Myocyte (in vitro differentiated cells): ENCODE results near the gene NCKAP5. TPM values are rescaled to one million over a fixed set of nuclear protein-coding genes. Genes with fewer than 3 reads are reported as not detected.
A peak's percentile ranks its signal among the peaks of the same experiment; 100 is the strongest.

ENCODE experiments used
- DNase-seq: peaks from one replicate; pipeline ENCODE4 v3.0.0-alpha.2; 2012; ENCODE audit warnings: low read depth
- total RNA-seq: library from RNA; depleted of rRNA; stranded (reverse); fragments of >200 nt; gene quantifications from 2 replicates; pipeline ENCODE4 v1.2.3, GENCODE V29; 2014

Gene NCKAP5
- total RNA-seq, 1 donor from 2014 or later: 0.53 TPM

GRCh38 chr2:133286326-133286922, 281.8 kb downstream of the NCKAP5 start:
- no peak for DNase-seq

DNA sequence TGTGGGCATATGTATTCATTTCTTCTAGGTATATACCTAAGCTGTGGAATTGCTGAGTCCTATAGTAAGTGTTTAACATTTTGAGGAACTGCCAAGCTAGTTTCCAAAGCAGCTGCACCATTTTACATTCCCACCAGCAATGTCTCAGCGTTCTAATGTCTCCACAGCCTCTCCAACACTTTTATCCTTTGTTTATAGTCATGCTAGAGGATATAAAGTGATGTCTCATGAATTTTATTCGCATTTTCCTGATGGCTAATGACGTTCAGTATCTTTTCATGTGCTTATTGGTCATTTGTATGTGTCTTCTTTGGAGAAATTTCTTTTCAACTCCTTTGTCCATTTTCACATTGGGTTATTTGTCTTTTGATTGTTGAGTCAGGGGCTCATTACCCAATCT, 295.2 kb downstream of the NCKAP5 start:
- DNase-seq: no peak

- DNase-seq: no peak
These were observed 297.2 kb downstream of the NCKAP5 start for GRCh38 chr2:133271105-133271504.

GRCh38 chr2:133270550-133270949, 297.7 kb downstream of the NCKAP5 start:
- DNase-seq: no peak

DNA sequence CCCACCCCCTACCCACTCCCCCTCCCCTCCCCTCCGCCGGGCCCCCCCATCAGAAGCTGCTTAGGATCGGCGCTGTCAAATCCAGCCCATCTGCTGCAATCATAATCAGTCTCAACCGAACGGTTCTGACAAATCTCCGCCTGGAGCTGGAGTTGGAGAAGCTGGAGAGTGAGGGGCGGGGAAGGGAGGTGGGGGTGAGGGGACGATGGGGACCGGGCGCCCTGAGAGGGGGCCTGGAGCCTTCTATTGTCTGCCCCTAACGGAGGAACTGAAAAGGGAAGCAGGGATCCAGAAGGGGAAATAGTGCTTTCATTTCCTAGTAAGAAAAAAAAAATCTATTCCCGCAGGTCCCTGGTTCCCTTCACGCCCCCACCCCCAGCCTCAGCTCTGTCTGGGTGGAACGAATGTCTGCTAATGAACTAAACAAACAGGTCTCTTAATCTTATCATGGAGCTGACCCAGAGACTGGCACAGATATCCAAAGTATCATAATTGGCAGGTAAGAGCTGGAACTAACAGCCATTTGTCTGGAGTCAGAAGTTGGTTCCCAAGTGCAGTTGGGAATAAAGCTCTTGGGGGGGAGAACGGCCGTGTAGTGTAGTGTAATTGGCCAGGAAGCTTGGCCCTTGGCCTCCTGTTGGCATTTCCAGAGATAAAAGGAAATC, 301.2 kb downstream of the NCKAP5 start:
- no peak for DNase-seq

DNA sequence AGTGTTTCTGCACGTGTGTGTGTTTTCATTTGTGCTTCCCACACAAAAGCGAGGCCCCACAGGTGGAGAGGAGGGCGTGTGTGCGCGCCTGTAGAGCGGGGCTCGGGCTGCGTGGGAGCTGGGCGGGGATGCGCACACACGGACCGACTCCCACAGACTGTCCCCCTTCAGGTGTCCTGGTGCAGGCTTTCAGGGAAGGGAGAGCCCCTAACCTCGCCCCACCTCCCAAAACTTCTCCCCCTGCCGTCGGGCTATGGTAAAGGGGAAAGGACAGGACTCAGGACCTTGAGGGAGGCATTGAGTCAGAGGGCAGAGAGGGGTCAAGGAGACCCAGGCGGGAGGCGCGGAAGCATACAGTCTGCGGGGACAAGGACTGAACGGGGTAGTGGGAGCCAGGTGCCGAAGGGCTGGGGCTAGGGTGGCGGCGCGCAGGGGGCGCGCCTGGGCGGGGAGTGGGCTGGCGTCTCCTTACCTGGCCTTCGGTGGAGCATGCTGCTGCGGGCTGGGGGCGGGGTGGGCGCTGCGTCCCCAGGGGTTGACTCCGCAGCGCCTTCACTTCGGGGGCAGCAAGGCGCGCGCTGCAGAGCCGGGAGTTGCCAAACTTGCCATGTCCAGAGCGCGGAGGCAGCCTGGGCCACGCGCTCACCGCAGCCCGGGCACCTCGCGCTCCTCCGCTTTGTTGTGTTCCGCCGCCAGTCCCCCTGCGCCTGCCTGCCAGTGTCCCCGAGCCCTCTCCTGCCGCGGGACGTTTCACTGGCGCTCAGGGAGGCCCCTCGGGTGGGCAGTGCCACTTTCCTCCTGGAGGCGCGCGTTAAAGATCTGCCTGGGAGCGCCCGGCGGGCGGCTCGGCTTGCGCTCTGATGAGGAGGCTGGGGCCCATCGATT, 302.0 kb downstream of the NCKAP5 start:
- DNase-seq: peak; percentile 22

DNA sequence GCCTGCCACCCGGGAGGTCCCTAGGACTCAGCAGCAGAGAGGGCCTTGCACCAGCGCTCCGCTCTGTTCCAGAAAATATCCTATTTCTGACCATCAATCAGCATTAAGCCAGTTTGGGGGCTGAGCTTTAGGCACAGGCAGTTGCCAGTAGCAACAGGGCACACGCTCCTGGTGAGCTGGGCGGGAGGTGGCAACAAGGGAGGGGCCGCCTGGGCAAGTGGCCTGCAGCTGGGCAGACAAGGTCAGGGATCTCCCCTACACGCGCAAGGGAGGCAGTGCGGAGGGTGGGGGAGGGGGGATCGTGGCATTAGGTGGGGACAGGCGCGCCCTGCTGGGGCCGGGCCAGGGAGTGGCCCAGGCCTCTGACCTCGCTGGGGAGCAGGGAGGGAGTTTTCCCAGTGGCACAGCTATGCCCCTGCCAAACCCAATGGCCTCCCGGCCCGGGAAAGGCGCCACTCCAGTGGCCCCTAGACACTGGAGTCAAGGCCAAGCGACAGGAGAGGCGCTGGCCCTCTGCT, 302.8 kb downstream of the NCKAP5 start:
- DNase-seq: no peak

DNA sequence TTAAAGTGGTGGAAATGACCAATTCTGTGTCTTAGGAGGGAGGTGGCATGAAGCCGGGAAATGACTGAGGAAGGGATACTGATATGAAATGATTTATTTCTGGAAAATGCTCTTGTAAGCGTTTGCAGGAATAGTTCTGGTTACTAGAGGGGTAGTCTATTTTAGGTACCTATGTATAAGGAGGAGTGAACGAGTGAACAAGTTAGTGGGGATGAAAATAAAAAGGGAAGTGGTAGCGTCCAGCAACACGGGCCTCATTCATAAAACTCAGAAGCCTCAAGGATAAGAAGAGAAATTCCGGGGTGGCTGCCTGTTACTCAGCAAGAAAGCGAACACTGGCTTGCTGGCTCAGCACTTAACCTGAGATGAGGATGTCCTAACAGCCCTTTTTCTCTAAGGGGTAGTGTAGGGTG, 303.3 kb downstream of the NCKAP5 start:
- DNase-seq: no peak

DNA sequence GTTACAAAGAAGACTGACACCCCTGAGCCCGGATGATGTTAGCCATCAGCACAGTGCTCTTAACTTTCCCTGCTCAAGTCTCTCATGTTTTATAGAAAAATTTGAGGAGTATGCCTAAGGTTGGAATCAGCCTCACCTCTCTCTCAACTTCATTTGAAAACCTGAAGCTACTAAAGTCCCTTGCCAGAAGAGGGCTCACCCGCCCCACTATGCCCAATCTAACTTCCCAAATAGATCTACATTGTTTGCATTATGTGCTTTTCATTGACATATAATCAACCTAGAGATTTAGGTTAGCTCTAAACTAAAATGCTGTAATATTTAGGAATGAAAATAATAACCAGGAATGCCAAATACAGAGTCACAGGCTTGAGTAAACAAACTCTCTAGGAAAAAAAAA, 305.4 kb downstream of the NCKAP5 start:
- no peak for DNase-seq

- DNase-seq: no peak
These were observed 312.9 kb downstream of the NCKAP5 start for GRCh38 chr2:133255360-133255759.

- no peak for DNase-seq
These were observed 314.5 kb downstream of the NCKAP5 start for GRCh38 chr2:133253793-133254192.

- no peak for DNase-seq
These were observed 315.4 kb downstream of the NCKAP5 start for GRCh38 chr2:133252780-133253355.

DNA sequence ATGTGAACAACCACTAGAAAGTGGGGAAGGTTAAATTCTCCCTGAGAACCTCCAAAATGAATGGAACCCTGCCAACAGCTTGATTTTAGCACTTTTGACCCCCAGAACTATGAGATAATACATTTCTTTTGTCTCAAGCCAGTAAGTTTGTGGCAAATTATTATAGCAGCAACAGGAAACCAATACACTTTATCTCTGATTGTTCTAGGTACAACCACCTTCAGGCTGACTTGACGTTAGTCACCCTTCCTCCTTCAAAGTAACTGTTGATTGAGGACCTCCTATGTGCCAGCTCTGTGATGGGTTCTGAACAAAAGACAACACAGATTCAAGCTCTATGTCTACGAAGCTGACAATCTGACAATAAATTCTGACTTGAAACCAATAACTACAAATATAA, 318.9 kb downstream of the NCKAP5 start:
- no peak for DNase-seq

DNA sequence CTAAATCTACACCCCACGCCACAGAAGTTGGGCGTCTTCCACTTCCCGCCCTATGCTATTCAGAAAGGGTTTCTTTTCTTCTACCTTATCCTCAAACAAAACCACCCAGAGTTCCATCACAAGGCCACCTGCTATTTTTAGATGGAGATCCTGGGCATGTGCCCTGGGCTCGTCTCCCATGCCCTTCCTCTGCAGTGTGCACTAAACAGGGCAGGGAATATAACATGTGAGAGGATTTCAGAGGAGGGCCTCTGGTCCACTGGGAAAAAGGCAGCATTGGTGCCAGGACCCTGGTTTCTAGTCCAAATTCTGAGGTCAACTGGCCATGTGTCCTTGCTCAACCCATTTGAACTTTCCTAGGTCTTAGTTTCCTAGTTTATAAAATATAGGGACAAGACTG, 320.0 kb downstream of the NCKAP5 start:
- DNase-seq: no peak

DNA sequence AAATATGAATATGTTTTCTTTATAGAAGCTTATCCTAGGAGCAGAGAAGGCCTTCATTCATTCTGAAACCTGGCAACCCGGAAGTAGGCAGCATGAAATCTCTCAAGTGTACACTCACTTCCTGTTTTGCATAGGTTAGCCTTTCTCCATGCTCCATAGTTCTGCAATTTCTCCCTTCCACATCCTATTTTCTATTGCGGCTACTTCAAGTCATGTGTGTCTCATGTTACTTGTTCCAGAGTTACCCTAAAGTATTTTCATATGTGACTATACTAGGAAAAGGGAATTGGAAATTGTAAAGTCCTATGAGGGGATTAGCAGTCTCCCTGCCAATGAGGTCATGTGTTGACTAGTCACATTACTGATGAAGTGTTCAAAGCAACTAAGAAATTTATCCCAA, 320.6 kb downstream of the NCKAP5 start:
- DNase-seq: no peak

GRCh38 chr2:133241224-133241571, 327.1 kb downstream of the NCKAP5 start:
- DNase-seq: no peak

- no peak for DNase-seq
These were observed 327.6 kb downstream of the NCKAP5 start for GRCh38 chr2:133240491-133241223.

GRCh38 chr2:133235968-133236367, 332.3 kb downstream of the NCKAP5 start:
- no peak for DNase-seq

DNA sequence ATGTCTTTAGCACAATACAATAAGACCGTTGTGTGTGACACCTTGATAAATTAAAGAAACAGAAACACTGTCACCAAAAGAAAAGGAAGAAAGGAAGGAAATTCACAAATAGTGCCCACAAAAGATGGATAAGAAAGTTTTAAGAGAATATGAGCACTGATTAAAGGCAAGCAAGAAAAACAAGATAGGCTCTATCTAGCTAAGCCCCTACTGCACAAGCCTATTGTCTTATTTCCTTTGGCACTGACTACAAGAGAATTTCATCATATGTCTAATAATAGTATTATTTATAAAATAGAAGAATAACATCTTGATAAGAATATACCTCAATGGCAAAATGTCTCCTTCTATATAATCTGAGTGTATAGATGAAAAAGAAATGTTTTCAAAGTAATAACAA, 335.7 kb downstream of the NCKAP5 start:
- DNase-seq: no peak

- no peak for DNase-seq
These were observed 337.0 kb downstream of the NCKAP5 start for GRCh38 chr2:133231264-133231663.

DNA sequence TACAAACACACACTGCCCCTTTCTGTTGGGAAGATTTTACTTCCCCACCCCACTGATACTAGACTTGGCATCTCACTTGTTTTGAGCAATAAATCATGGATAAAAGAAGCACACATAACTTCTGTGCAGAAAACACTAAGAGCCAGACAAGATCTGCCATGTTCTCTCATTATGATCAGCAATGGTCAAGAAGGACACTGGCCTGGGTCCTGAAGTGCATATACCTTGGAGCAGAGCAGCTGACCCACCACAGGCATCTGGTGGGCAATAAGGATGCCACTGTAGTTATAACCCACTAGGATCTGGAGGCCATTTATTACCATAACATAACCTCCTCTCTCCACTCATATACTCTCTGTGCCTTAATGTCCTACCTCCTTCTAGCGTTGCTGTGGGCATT, 338.3 kb downstream of the NCKAP5 start:
- DNase-seq: no peak
